ENCODE results near the gene EIF1. TPM values are rescaled to one million over a fixed set of nuclear protein-coding genes. Genes with fewer than 3 reads are reported as not detected.

The EIF1 gene
- total and polyA plus RNA-seq, 2 experiments from 2014 or later = 272 to 603 TPM

DNA sequence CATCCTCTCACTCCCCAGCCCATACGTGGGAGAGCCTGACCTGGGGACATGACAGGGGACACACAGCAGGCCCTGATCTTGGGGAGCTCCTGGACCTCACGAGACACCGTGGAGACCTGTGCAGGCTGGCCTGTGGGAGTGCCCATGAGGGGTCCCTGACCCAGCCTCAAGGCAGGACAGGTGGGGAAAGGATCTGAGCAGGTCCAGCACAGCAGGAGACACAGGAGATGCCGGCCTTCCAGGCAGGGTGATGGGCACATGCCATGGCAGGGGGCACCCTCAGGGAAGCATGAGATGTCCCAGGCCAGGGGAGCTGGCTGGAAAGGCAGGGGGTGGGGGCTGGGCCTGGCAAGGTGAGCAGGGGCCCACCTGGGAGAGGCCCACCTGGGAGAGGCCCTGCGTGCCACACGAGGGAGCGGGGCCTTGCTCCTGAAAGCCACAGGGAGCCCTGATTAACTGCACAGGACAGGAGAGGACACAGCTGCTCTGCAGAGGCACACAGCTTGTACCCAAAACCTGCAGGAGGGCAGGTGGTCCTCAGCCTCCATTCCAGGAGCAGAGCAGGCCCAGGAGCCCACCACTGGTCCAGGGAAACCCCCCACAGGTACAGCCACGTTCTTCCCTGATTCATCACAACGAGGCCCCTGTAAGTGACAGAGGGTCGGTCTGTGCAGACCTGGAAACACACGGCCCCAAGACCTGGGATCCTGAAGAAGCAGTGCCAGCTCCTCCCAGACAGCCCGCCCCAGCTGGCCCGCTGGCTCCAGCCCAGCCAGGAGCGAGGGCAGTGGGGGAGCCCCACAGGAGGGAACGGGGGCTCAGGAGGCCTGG lies 37.7 kb upstream of the EIF1 start (continued):
- TF ChIP-seq, protein P1, sequence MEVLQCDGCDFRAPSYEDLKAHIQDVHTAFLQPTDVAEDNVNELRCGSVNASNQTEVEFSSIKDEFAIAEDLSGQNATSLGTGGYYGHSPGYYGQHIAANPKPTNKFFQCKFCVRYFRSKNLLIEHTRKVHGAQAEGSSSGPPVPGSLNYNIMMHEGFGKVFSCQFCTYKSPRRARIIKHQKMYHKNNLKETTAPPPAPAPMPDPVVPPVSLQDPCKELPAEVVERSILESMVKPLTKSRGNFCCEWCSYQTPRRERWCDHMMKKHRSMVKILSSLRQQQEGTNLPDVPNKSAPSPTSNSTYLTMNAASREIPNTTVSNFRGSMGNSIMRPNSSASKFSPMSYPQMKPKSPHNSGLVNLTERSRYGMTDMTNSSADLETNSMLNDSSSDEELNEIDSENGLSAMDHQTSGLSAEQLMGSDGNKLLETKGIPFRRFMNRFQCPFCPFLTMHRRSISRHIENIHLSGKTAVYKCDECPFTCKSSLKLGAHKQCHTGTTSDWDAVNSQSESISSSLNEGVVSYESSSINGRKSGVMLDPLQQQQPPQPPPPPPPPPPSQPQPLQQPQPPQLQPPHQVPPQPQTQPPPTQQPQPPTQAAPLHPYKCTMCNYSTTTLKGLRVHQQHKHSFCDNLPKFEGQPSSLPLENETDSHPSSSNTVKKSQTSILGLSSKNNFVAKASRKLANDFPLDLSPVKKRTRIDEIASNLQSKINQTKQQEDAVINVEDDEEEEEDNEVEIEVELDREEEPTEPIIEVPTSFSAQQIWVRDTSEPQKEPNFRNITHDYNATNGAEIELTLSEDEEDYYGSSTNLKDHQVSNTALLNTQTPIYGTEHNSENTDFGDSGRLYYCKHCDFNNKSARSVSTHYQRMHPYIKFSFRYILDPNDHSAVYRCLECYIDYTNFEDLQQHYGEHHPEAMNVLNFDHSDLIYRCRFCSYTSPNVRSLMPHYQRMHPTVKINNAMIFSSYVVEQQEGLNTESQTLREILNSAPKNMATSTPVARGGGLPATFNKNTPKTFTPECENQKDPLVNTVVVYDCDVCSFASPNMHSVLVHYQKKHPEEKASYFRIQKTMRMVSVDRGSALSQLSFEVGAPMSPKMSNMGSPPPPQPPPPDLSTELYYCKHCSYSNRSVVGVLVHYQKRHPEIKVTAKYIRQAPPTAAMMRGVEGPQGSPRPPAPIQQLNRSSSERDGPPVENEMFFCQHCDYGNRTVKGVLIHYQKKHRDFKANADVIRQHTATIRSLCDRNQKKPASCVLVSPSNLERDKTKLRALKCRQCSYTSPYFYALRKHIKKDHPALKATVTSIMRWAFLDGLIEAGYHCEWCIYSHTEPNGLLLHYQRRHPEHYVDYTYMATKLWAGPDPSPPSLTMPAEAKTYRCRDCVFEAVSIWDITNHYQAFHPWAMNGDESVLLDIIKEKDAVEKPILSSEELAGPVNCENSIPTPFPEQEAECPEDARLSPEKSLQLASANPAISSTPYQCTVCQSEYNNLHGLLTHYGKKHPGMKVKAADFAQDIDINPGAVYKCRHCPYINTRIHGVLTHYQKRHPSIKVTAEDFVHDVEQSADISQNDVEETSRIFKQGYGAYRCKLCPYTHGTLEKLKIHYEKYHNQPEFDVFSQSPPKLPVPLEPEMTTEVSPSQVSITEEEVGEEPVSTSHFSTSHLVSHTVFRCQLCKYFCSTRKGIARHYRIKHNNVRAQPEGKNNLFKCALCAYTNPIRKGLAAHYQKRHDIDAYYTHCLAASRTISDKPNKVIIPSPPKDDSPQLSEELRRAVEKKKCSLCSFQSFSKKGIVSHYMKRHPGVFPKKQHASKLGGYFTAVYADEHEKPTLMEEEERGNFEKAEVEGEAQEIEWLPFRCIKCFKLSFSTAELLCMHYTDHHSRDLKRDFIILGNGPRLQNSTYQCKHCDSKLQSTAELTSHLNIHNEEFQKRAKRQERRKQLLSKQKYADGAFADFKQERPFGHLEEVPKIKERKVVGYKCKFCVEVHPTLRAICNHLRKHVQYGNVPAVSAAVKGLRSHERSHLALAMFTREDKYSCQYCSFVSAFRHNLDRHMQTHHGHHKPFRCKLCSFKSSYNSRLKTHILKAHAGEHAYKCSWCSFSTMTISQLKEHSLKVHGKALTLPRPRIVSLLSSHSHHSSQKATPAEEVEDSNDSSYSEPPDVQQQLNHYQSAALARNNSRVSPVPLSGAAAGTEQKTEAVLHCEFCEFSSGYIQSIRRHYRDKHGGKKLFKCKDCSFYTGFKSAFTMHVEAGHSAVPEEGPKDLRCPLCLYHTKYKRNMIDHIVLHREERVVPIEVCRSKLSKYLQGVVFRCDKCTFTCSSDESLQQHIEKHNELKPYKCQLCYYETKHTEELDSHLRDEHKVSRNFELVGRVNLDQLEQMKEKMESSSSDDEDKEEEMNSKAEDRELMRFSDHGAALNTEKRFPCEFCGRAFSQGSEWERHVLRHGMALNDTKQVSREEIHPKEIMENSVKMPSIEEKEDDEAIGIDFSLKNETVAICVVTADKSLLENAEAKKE (CRISPR knock-in tag; IDR thresholded peaks at IDR 0.05) = no peak
- no peak for TF ChIP-seq STAT1 (IDR thresholded peaks at IDR 0.05; ENCODE audit: unreplicated experiment)
- no peak for TF ChIP-seq ZNF114 (CRISPR knock-in tag; IDR thresholded peaks at IDR 0.05)
- TF ChIP-seq, protein P2, sequence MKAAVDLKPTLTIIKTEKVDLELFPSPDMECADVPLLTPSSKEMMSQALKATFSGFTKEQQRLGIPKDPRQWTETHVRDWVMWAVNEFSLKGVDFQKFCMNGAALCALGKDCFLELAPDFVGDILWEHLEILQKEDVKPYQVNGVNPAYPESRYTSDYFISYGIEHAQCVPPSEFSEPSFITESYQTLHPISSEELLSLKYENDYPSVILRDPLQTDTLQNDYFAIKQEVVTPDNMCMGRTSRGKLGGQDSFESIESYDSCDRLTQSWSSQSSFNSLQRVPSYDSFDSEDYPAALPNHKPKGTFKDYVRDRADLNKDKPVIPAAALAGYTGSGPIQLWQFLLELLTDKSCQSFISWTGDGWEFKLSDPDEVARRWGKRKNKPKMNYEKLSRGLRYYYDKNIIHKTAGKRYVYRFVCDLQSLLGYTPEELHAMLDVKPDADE (IDR thresholded peaks at IDR 0.05) = no peak
- no peak for TF ChIP-seq JUNB (IDR thresholded peaks at IDR 0.05; ENCODE audit: unreplicated experiment)
- no peak for TF ChIP-seq ZNF331 (CRISPR knock-in tag; IDR thresholded peaks at IDR 0.05; ENCODE audit: low read depth)
- TF ChIP-seq NANOG (IDR thresholded peaks at IDR 0.05; ENCODE audit: borderline replicate concordance) = no peak
- TF ChIP-seq, protein P3, sequence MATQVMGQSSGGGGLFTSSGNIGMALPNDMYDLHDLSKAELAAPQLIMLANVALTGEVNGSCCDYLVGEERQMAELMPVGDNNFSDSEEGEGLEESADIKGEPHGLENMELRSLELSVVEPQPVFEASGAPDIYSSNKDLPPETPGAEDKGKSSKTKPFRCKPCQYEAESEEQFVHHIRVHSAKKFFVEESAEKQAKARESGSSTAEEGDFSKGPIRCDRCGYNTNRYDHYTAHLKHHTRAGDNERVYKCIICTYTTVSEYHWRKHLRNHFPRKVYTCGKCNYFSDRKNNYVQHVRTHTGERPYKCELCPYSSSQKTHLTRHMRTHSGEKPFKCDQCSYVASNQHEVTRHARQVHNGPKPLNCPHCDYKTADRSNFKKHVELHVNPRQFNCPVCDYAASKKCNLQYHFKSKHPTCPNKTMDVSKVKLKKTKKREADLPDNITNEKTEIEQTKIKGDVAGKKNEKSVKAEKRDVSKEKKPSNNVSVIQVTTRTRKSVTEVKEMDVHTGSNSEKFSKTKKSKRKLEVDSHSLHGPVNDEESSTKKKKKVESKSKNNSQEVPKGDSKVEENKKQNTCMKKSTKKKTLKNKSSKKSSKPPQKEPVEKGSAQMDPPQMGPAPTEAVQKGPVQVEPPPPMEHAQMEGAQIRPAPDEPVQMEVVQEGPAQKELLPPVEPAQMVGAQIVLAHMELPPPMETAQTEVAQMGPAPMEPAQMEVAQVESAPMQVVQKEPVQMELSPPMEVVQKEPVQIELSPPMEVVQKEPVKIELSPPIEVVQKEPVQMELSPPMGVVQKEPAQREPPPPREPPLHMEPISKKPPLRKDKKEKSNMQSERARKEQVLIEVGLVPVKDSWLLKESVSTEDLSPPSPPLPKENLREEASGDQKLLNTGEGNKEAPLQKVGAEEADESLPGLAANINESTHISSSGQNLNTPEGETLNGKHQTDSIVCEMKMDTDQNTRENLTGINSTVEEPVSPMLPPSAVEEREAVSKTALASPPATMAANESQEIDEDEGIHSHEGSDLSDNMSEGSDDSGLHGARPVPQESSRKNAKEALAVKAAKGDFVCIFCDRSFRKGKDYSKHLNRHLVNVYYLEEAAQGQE (IDR thresholded peaks at IDR 0.05; ENCODE audit: unreplicated experiment) = no peak
- TF ChIP-seq CREB1 (CRISPR knock-in tag; IDR thresholded peaks at IDR 0.05; ENCODE audit: low read depth) = no peak

All from GM23338 (cell line).